Body of pancreas (tissue), 4 donors: ENCODE data around the gene C3orf18.

Source experiments
- POLR2A ChIP-seq, 3 donors: fragments of 450-650 bp; IDR thresholded peaks; one replicate each; pipeline ENCODE4 v1.6.1; 2016; ENCODE audit warnings: antibody characterized with exemption in 3 of 3, mild to moderate bottlenecking in 2 of 3
- TF ChIP-seq, protein P1 (sequence below), 7 experiments: fragments of 450-650 bp in 4 of 7; fragments of 200-600 bp in 3 of 7; sonication (generic) in 3 of 7; IDR thresholded peaks; one replicate each; pipeline ENCODE4 v1.5.1; 2016 to 2019; ENCODE audit warnings: antibody characterized with exemption in 7 of 7

DNA sequence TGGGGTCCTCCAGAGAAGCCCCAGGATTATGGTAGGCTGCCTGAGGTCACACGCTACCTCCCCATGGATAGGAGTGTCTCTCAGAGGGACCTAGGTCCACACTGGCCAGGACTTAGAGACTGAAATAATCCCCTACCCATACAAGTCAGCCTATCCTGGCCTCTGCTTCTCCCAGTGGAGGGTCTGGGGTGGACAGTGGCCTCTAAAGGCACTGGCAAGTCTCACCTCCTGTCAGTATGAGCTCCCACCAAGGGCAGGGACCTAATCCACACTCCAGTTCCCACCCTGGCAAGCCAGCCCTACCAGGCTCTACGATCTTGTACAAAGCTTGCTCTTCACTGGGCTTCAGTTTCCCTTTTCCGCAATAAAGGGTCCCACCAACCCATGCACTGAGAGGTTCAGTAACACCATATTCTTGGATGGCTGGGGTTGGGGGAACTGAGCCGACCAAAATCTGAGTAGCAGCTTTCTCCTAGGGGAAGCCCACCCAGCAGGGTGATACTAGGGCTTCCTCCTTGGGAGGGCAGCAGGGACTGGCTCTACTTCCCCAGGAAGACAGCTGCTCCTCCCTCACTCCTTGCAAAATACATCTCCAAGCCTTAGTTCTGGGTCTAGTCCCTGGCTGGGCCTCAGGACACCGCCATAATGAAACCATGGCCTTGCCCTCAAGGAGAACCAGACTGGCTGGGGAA is 41.7 kb upstream of the C3orf18 start:
- TF ChIP-seq, protein P1, sequence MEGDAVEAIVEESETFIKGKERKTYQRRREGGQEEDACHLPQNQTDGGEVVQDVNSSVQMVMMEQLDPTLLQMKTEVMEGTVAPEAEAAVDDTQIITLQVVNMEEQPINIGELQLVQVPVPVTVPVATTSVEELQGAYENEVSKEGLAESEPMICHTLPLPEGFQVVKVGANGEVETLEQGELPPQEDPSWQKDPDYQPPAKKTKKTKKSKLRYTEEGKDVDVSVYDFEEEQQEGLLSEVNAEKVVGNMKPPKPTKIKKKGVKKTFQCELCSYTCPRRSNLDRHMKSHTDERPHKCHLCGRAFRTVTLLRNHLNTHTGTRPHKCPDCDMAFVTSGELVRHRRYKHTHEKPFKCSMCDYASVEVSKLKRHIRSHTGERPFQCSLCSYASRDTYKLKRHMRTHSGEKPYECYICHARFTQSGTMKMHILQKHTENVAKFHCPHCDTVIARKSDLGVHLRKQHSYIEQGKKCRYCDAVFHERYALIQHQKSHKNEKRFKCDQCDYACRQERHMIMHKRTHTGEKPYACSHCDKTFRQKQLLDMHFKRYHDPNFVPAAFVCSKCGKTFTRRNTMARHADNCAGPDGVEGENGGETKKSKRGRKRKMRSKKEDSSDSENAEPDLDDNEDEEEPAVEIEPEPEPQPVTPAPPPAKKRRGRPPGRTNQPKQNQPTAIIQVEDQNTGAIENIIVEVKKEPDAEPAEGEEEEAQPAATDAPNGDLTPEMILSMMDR (IDR thresholded peaks at IDR 0.05), result no peak
- no peak for TF ChIP-seq POLR2A (IDR thresholded peaks at IDR 0.05)
